Neural crest cell (in vitro differentiated cells): ENCODE data around the gene TDRD3. TPM values are rescaled to one million over a fixed set of nuclear protein-coding genes. Genes with fewer than 3 reads are reported as not detected.
"Not testable (repeated sequence)": the region's sequence is repeated elsewhere in the genome, so short reads cannot be mapped to it uniquely, and the experiment has no call there.

Source experiments
- DNase-seq: peaks from one replicate; pipeline ENCODE4 v3.0.0; 2021; ENCODE audit warnings: low read depth, mixed read lengths, low spot score
- H3K27ac Mint-ChIP-seq: one replicate; pipeline ENCODE4 v1.8.0; 2021; ENCODE audit warnings: mild to moderate bottlenecking, mixed read lengths; ENCODE audit not compliant: unreplicated experiment
- H3K27me3 Mint-ChIP-seq: 2 replicates; pipeline ENCODE4 v1.8.0; 2021; ENCODE audit warnings: low read depth, mild to moderate bottlenecking, mixed read lengths
- H3K36me3 Mint-ChIP-seq: 2 replicates; pipeline ENCODE4 v1.8.0; 2021; ENCODE audit warnings: low read depth, mild to moderate bottlenecking, mixed read lengths
- H3K4me1 Mint-ChIP-seq: 2 replicates; pipeline ENCODE4 v1.8.0; 2021; ENCODE audit warnings: mixed read lengths
- H3K4me3 Mint-ChIP-seq: one replicate; pipeline ENCODE4 v1.8.0; 2021; ENCODE audit warnings: mild to moderate bottlenecking, mixed read lengths
- H3K9me3 Mint-ChIP-seq: 2 replicates; pipeline ENCODE4 v1.8.0; 2021; ENCODE audit warnings: mixed read lengths
- CTCF ChIP-seq: fragments of 200-600 bp; sonication (generic); conservative IDR thresholded peaks from 2 replicates; pipeline ENCODE4 v1.5.0; 2021; ENCODE audit warnings: antibody characterized with exemption, mild to moderate bottlenecking
- total RNA-seq: library from RNA; stranded (reverse); gene quantifications from 2 replicates; pipeline ENCODE4 v1.2.1, GENCODE V29; 2021

Gene TDRD3
- total RNA-seq, 1 donor from 2014 or later = 20.3 TPM

DNA sequence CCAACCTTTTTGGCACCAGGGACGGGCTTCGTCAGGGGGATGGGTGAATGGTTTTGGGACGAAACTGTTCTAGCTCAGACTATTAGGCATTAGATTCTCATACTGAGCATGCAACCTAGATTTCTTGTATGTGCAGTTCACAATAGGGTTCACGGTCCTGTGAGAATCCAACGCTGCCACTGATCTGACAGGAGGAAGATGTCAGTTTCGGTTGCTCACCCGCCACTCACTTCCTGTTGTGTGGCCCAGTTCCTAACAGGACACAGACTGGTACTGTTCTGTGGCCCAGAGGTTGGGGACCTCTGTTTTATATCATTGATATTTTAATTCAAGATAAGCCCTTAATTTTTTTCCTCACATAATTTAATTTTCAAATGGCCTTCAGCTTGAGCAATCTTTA lies 26.7 kb upstream of the TDRD3 start:
- H3K4me1 Mint-ChIP-seq = no peaks in the 10 kb centered on the region
- no peak overlapping the region for H3K4me3 Mint-ChIP-seq
- no peaks in the 10 kb centered on the region for H3K36me3 Mint-ChIP-seq
- DNase-seq = no peak
- H3K9me3 Mint-ChIP-seq = peaks cover 3% of the 10 kb centered on the region
- TF ChIP-seq CTCF = no peak
- no peak overlapping the region for H3K27ac Mint-ChIP-seq
- no peaks in the 10 kb centered on the region for H3K27me3 Mint-ChIP-seq

DNA sequence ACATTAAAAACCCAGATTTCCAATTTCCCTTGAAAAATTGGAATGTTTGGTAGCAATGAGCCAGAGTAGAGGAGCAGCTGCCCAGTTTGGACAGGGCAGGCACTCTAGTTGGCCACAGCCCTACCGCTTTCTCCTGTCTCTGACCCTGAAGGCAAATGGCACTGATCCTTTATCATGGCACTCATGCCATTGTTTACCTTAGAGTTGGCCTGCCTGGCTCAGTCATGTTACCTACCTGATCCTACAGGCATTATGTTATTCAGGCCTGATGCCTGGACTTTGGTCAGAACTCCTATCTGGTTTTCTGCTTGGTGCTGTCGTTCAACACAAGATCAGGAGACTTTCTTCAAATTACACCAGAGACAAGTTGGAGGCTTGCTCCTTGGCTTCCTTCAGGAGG lies 24.9 kb upstream of the TDRD3 start:
- Mint-ChIP-seq H3K27ac (no peak overlapping the region), H3K9me3 (peaks cover 3% of the 10 kb centered on the region), H3K4me3 (no peak overlapping the region), H3K4me1 (no peaks in the 10 kb centered on the region), H3K27me3 (no peaks in the 10 kb centered on the region), H3K36me3 (no peaks in the 10 kb centered on the region)
- no peak for TF ChIP-seq CTCF
- DNase-seq = no peak

DNA sequence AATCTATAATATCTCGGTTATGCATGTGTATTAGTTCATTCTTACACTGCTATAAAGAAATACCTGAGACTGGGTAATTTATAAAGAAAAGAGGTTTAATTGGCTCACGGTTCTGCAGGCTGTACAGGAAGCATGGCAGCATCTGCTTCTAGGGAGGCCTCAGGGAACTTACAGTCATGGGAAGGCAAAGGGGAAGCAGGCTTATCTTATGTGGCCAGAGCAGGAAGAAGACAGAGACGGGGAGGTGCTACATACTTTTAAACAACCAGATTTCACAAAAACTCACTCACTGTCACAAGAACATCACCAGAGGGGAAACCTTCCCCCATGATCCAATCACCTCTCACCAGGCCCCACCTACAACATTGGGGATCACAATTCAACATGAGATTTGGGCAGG lies 17.7 kb upstream of the TDRD3 start:
- not testable (repeated sequence) for DNase-seq, H3K27ac Mint-ChIP-seq, H3K4me1 Mint-ChIP-seq, H3K27me3 Mint-ChIP-seq, H3K36me3 Mint-ChIP-seq, H3K9me3 Mint-ChIP-seq, H3K4me3 Mint-ChIP-seq

GRCh38 chr13:60379837-60380565 lies 17.0 kb upstream of the TDRD3 start:
- peaks cover 7% of the 10 kb centered on the region for H3K4me1 Mint-ChIP-seq
- DNase-seq = no peak
- peak; percentile 28 for TF ChIP-seq CTCF
- H3K4me3 Mint-ChIP-seq = no peak overlapping the region
- no peaks in the 10 kb centered on the region for H3K27me3 Mint-ChIP-seq
- no peak overlapping the region for H3K27ac Mint-ChIP-seq
- H3K9me3 Mint-ChIP-seq = no peaks in the 10 kb centered on the region
- no peaks in the 10 kb centered on the region for H3K36me3 Mint-ChIP-seq

DNA sequence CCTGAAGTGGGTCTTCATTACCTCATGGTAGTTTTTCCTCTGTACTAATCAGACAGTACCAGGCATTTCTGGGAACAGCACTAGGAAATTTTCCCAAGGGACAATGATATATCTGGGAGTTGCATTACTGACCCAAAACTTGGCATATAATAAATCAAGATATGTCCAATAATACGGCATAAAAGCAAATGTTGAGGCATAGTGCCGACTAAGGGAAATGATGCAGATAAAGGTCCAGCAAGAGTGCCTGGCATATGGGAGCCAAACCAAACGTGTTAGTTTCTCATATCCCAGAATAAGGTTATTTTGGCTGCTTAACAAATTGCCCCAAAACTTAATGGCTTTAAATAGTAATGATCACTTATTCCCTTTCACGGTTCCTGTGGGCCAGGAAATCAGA lies 12.1 kb upstream of the TDRD3 start:
- peaks cover 7% of the 10 kb centered on the region for H3K4me1 Mint-ChIP-seq
- DNase-seq = no peak
- no peak overlapping the region for H3K27ac Mint-ChIP-seq
- H3K9me3 Mint-ChIP-seq = no peaks in the 10 kb centered on the region
- no peak for TF ChIP-seq CTCF
- no peaks in the 10 kb centered on the region for H3K27me3 Mint-ChIP-seq
- no peak overlapping the region for H3K4me3 Mint-ChIP-seq
- H3K36me3 Mint-ChIP-seq = no peaks in the 10 kb centered on the region

DNA sequence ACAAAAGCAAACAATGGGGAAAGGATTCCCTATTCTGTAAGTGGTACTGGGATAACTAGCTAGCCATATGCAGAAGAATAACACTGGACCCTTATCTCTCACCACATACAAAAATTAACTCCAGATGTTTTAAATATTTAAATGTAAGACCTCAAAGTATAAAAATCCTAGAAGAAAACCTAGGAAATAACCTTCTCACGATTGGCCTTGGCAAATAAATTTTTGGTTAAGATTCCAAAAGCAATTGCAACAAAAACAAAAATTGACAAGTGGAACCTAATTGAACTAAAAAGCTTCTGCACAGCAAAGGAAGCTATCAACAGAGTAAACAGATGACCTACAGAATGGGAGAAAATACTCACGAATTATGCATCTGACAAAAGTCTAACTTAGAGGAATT lies 10.8 kb upstream of the TDRD3 start:
- H3K36me3 Mint-ChIP-seq = no peaks in the 10 kb centered on the region
- no peak for DNase-seq
- no peaks in the 10 kb centered on the region for H3K4me1 Mint-ChIP-seq
- no peaks in the 10 kb centered on the region for H3K9me3 Mint-ChIP-seq
- no peak for TF ChIP-seq CTCF
- no peak overlapping the region for H3K4me3 Mint-ChIP-seq
- H3K27ac Mint-ChIP-seq = no peak overlapping the region
- no peaks in the 10 kb centered on the region for H3K27me3 Mint-ChIP-seq
